HG02610 (cell line): ENCODE measurements around the gene MAN2B1.
"Not testable (repeated sequence)": the region's sequence is repeated elsewhere in the genome, so short reads cannot be mapped to it uniquely, and the experiment has no call there.

Experiments
- ATAC-seq: cut with Tn5 transposase; IDR thresholded peaks from one replicate; pipeline ENCODE4 v1.9.1; 2021; ENCODE audit warnings: mild to moderate bottlenecking, moderate library complexity; ENCODE audit not compliant: unreplicated experiment

The MAN2B1 gene

GRCh38 chr19:12666265-12667048 is at the start of gene MAN2B1, which contains the start of gene WDR83:
Gene MAN2B1, minus strand, starts transcription at chr19:12666742. Its CDS starts 41 bp downstream, at chr19:12666701.
Gene WDR83, plus strand, starts transcription at chr19:12666807. Its CDS starts 2,984 bp downstream, at chr19:12669791.
- ATAC-seq = peak; percentile 47

- no peak for ATAC-seq
These were observed 49.4 kb upstream of the MAN2B1 start for GRCh38 chr19:12715929-12716328.

- ATAC-seq = no peak
These were observed 48.6 kb upstream of the MAN2B1 start for GRCh38 chr19:12715102-12715501.

GRCh38 chr19:12713304-12713703 is 46.8 kb upstream of the MAN2B1 start:
- ATAC-seq = not testable (repeated sequence)

- not testable (repeated sequence) for ATAC-seq
These were observed 45.5 kb upstream of the MAN2B1 start for GRCh38 chr19:12712077-12712476.

- ATAC-seq = no peak
These were observed 44.6 kb upstream of the MAN2B1 start for GRCh38 chr19:12711187-12711586.

GRCh38 chr19:12708641-12709040 is 42.1 kb upstream of the MAN2B1 start:
- no peak for ATAC-seq

- ATAC-seq = no peak
These were observed 39.8 kb upstream of the MAN2B1 start for GRCh38 chr19:12706332-12706718.

- ATAC-seq = no peak
These were observed 39.3 kb upstream of the MAN2B1 start for GRCh38 chr19:12705654-12706331.

GRCh38 chr19:12705169-12705568 is 38.6 kb upstream of the MAN2B1 start:
- ATAC-seq = no peak

- ATAC-seq = no peak
These were observed 36.5 kb upstream of the MAN2B1 start for GRCh38 chr19:12703046-12703445.

GRCh38 chr19:12701596-12702282 is 35.2 kb upstream of the MAN2B1 start:
- ATAC-seq = no peak

- no peak for ATAC-seq
These were observed 31.6 kb upstream of the MAN2B1 start for GRCh38 chr19:12698138-12698537.

GRCh38 chr19:12697425-12697824 is 30.9 kb upstream of the MAN2B1 start:
- not testable (repeated sequence) for ATAC-seq

GRCh38 chr19:12696366-12697335 is 30.1 kb upstream of the MAN2B1 start, which contains the start of gene FBXW9:
Gene FBXW9, minus strand, starts transcription at chr19:12696631. Its CDS starts 50 bp downstream, at chr19:12696581.
- ATAC-seq = peak; percentile 69

- peak; percentile 13 for ATAC-seq
These were observed 29.4 kb upstream of the MAN2B1 start for GRCh38 chr19:12695997-12696365.

- no peak for ATAC-seq
These were observed 29.0 kb upstream of the MAN2B1 start for GRCh38 chr19:12695514-12695913.

GRCh38 chr19:12695096-12695495 is 28.6 kb upstream of the MAN2B1 start:
- no peak for ATAC-seq

- ATAC-seq = no peak
These were observed 28.1 kb upstream of the MAN2B1 start for GRCh38 chr19:12694641-12695040.

- no peak for ATAC-seq
These were observed 26.4 kb upstream of the MAN2B1 start for GRCh38 chr19:12692960-12693359.
